ENCODE results near the gene ENO3.

DNA sequence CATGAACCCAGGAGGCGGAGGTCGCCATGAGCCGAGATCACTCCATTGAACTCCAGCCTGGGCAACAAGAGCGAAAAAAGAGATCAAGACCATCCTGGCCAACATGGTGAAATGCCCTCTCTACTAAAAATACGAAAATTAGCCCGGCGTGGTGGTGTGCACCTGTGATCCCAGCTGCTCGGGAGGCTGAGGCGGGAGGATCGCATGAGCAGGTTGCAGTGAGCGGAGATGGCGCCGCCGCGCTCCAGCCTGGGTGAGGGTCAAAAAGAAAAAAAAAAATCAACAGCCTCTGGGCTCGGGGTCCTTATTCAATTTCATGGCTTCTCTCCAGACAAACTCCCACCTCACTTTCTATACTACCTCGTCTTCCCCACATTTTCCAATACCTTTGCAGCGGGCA lies 22.0 kb upstream of the ENO3 start:
- TF ChIP-seq, protein P1, sequence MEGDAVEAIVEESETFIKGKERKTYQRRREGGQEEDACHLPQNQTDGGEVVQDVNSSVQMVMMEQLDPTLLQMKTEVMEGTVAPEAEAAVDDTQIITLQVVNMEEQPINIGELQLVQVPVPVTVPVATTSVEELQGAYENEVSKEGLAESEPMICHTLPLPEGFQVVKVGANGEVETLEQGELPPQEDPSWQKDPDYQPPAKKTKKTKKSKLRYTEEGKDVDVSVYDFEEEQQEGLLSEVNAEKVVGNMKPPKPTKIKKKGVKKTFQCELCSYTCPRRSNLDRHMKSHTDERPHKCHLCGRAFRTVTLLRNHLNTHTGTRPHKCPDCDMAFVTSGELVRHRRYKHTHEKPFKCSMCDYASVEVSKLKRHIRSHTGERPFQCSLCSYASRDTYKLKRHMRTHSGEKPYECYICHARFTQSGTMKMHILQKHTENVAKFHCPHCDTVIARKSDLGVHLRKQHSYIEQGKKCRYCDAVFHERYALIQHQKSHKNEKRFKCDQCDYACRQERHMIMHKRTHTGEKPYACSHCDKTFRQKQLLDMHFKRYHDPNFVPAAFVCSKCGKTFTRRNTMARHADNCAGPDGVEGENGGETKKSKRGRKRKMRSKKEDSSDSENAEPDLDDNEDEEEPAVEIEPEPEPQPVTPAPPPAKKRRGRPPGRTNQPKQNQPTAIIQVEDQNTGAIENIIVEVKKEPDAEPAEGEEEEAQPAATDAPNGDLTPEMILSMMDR (IDR thresholded peaks at IDR 0.05; ENCODE audit: poor library complexity): no peak
- TF ChIP-seq EZH2phosphoT487 (IDR thresholded peaks at IDR 0.05; ENCODE audit: low read depth, severe bottlenecking, unreplicated experiment): no peak
- TF ChIP-seq EZH2 (IDR thresholded peaks at IDR 0.05; ENCODE audit: borderline replicate concordance): no peak
